ENCODE measurements around the gene PRRT1B.

Gene PRRT1B

GRCh38 chr9:131522257-131523085 is 22.9 kb upstream of the PRRT1B start:
- DNase-seq (ENCODE audit: low read depth in 3 of 3, low spot score in 1 of 3): no peak

DNA sequence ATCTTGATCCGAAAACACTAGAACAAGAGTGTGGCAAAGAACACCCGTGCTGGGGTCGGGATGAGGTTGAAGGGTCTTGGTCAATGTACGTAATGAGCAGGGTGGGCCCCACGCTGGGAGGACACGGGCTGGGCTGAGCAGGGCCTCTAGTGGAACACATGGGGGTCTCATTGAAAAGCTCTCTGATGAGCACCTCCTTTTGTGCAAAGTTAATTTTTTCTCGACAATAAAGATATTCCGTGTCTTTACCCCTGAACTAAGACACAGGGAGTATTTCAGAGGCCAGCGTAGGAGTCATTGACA is 22.3 kb upstream of the PRRT1B start:
- DNase-seq (ENCODE audit: low read depth in 3 of 3, low spot score in 1 of 3): no peak

DNA sequence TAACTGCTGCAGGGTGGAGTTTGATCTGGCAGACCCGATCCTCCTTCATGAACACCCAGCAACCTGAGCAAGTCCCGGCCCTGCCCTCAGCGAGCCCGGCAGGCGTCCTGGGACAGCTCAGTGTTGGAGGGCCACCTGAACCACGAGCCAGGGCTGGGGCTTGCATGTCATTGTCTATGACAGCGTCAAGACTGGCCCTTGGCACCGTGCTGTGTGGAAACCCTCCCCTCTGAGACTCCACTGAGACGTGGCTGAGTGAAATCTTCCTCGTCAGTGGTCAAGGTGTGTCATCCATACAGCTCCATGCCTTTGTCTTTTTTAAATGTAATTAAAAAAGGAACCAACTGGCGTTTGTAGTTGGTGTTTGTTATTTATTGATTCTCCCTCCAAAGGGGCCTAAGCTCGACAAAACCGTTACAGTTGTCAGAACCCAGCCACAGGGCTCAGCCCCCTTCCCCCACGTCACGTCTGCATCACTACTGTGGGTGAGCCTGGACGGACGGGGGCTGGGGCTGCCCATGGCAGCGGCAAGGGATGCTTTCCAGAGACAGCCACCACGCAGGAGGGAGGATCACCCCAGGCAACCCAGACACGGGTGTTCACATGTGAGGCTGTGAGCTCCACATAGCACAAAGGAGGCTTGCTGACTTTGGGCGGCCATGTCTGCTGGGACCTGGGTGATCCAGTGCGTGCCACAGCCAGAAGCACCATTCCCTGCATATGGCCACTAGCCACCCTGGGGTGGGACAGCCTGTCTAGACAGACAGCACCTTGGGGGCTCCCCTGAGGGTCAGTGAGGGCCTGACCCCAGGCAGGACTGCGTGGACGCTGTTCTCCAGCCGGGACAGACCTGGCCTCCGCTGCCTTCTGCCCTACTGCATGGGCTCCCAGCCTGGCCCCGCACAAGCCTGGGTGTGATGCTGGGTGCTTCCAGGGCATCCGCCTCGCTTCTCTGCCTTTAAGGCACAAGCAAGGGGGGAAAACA is 21.6 kb upstream of the PRRT1B start:
- DNase-seq (ENCODE audit: low read depth in 3 of 3, low spot score in 1 of 3): no peak

DNA sequence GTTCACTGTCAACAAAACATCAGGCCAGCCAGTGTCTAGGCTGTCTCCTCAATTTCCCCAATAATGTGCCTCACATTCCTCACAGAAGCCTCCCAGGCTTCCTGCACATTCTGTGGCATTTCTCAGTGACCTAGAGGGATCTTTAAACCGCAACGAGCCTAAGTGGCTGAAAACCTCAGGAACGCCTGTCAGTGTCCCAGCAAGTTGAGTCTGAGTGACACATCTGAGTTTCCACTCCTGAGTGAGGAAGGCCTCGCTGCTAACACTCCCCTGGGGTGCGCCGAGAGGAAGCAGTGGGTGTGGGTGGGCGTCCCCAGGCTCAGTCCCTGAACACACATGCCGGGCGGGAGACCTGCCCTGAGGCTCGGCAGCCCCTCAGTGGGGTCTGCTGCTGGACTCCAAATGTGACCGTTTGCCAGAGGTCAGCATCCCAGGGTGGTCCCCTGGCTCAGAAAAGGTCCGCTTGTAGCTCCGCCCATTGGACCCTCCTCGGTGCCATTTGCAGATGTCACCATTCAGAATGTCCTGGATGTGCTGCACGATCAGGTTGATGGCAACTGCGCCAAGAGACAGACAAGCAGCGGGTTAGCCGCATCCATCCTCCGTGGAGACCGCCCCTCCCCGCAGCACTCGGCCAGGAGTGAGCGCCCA is 20.5 kb upstream of the PRRT1B start:
- DNase-seq (ENCODE audit: low read depth in 3 of 3, low spot score in 1 of 3): no peak

- DNase-seq (ENCODE audit: low read depth in 3 of 3, low spot score in 1 of 3): no peak
Observed at GRCh38 chr9:131525643-131526565, 19.4 kb upstream of the PRRT1B start.

GRCh38 chr9:131528186-131528585 is 17.1 kb upstream of the PRRT1B start:
- no peak for DNase-seq (ENCODE audit: low read depth in 3 of 3, low spot score in 1 of 3)

DNA sequence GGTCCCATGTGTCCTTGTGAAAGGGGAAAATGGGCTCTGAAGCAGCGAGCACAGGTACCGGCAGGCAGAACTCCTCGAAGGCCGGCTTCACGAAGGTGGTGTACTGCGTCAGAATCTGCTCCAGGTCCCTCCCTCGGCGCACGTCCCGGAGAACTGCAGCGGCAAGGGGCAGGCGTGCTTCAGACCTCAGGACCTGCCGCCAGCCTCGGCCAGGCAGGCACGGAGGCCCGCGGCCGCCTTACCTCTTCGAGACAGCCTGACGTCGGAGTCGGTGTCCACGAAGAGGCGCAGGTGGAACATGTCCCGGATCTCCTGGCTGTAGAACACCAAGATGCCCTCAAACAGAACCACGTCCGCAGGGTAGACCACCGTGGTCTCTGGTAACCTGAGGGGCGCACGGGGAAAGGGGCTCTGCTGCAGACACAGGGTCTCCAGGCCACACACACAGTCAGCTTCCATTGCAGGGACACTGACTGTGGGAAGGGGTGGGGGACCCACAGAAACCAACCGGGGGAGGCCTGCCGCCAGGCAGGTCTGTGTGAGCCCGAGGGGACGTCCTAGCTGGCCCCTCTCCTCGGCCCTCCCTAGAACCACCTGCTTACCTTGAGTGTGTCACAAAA is 16.3 kb upstream of the PRRT1B start:
- DNase-seq (ENCODE audit: low read depth in 3 of 3, low spot score in 1 of 3): no peak

GRCh38 chr9:131529597-131530545 is 15.5 kb upstream of the PRRT1B start:
- no peak for DNase-seq (ENCODE audit: low read depth in 3 of 3, low spot score in 1 of 3)

DNA sequence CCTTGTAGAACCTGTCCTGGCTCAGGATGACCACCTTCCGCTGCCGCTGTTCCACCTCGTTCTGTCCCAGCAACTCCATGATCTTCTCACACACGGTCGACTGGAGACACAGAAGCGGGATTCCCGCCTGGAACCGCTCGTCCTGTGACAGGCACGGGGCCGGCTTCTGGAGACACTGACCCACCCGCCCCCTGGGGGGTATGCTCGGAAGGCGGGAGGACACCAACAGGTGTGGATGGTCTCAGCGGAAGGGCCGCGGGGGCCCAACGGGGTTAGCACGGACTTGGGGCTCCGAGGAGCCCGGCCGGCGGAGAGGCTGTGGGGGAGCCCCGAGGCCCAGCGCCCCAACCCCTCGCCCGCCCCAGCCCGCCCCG is 14.8 kb upstream of the PRRT1B start:
- DNase-seq (ENCODE audit: low read depth in 3 of 3, low spot score in 1 of 3): no peak

- DNase-seq (ENCODE audit: low read depth in 3 of 3, low spot score in 1 of 3): peak; percentile 47 to 57 (median 52)
Observed at GRCh38 chr9:131530920-131531832, 14.1 kb upstream of the PRRT1B start, which contains the start of gene UCK1. TSS of gene UCK1 (minus strand) at chr9:131531263. CDS start at chr9:131531174, 89 bp downstream.

DNA sequence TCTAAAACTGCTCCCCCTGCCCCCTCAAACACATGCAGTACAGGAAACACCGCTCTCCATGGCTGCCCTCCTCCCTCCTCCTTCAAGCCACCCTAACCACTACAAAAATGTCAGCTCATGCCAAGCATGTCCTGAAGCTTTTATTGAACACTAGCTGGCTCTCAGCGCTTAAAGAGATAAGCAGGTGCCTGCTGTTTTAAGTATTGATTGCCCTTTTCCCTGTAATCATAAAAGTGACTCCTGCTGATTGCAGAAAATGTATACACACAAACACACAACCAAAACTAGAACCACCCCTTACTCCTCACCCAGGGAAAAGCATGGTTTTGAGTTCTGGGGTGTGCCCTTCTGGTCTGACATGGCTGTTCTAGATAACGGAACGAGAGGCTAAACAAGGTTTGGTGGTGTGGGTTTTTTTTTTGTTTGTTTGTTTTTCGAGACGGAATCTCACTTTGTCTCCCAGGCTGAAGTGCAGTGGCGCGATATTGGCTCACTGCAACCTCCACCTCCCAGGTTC is 10.5 kb upstream of the PRRT1B start:
- DNase-seq (ENCODE audit: low read depth in 3 of 3, low spot score in 1 of 3): no peak

DNA sequence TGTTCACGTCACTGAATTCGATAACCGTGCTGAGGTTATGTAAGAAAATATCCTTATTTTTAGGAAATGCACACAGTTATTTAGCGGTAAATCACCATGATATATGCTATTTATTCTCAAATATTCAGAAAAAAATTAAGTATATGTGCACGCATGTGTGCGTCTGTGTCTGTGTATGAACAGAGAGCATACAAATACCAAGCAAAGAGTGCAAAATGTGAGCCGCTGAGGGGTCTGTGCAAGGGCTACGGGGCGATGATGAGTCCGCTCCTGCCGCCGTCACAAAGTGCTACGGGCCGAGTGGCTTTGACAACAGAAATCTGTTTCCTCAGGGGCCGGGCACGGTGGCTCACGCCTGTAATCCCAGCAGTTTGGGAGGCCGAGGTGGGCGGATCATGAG is 7.4 kb upstream of the PRRT1B start:
- no peak for DNase-seq (ENCODE audit: low read depth in 3 of 3, low spot score in 1 of 3)

GRCh38 chr9:131539223-131539923 is 6.0 kb upstream of the PRRT1B start:
- DNase-seq (ENCODE audit: low read depth in 3 of 3, low spot score in 1 of 3): no peak

DNA sequence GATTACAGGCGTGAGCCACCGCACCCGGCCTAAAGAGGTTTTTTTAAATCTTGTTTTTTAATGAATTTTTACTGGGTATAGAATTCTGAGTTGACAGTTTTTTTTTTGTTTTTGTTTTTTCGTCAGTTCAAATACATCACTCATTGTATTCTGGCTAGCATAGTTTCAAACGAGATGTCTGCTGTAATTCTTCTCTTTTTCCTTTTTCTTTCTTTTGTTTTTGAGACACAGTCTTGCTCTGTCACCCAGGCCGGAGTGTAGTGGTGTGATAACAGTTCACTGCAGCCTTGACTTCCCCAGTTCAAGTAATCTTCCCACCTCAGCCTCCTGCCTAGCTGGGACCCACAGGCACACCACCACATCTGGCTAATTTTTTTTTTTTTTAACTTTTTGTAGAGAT is 2.2 kb upstream of the PRRT1B start:
- DNase-seq (ENCODE audit: low read depth in 3 of 3, low spot score in 1 of 3): no peak

DNA sequence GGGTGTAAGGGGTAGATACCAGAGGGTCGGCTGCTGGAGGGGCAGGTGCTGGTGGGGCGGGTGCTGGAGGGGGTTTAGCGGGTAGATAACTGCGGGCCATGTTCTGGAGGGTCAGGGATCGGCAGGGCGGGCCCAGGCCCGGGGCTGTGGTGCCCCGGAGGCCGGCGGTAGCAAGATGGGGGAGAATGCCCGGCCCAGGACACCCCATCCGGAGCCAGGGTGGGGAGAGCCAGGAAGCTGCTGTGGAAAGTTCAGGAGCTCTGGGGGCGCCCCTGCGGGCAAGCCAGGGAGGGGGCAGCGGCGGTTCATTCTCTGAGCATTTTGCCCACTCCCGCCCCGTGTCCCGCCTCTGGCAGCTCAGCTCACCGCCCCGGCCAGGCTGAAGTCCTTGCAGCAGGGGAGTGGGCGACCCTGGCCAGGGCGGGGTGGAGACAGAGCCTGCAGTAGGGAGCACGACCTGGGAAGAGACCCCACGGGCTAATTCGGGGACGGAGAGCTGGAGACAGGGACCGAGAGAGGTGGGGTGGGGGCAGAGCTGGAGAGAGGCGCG is 538 bp downstream of the PRRT1B start:
- DNase-seq (ENCODE audit: low read depth in 3 of 3, low spot score in 1 of 3): no peak

DNA sequence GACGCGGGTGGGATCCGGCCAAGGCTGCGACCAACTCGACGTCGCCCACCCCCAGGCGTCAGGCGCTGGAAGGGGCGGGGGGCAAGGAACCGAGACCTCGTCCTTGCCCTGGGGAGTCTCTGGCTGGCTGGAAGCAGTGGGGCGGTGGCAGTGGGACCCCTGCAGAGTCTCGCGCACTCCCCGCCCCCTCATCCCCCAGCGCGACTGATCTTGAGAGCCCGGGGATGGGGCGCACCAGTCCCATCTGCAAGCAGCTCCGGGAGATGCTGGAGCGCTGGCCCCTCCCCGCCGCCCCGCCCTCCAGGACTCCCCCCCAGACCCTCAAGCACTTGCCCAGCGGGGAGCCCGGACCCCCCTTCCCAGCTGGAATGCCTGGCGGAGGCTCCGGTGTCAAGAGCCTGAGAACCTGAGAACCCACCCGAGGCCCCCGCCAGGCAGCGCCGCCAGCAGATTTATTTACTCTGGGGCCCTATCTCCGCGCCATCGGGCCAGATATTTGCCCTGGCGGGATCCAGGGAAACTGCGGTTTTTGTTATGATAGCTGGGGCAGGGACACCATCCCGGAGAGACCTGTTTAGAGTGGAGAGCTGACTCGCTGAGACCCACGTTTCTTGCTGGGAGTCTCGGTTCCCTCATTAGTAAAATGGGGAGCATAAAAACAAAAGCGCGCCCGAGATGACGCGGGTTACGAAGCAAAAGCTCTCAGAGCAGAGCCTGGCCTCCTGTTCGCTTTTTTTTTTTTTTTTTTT is 1.2 kb downstream of the PRRT1B start:
- DNase-seq (ENCODE audit: low read depth in 3 of 3, low spot score in 1 of 3): no peak

All from stimulated activated CD4-positive, alpha-beta T cell treated with anti-CD3 and anti-CD28 coated beads, TNF-alpha, amount 100 ng/mL, for 1 hour (primary cell).